Glomerular visceral epithelial cell (primary cell): ENCODE measurements around the gene IPPK.
A peak's percentile ranks its signal among the peaks of the same experiment; 100 is the strongest.

ENCODE experiments used
- DNase-seq: peaks from one replicate; pipeline ENCODE4 v3.0.0-alpha.2; 2016; ENCODE audit errors: extremely low spot score

The IPPK gene

DNA sequence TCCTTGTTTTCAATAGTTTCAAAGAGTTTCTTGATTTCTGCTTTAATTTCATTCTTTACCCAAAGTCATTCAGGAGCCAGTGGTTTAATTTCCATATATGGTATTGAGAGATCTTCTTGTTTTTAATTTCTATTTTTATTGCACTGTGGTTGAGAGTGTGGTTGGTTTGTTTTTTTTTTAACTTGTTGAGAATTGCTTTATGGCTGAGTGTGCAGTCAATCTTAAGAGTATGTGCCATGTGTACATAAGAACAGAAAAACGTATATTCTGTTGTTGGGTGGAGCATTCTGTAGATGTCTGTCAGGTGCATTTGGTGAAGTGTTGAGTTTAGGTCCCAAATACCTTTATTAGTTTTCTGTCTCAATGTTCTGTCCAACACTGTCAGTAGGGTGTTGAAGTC lies 26.7 kb upstream of the IPPK start:
- DNase-seq = no peak

DNA sequence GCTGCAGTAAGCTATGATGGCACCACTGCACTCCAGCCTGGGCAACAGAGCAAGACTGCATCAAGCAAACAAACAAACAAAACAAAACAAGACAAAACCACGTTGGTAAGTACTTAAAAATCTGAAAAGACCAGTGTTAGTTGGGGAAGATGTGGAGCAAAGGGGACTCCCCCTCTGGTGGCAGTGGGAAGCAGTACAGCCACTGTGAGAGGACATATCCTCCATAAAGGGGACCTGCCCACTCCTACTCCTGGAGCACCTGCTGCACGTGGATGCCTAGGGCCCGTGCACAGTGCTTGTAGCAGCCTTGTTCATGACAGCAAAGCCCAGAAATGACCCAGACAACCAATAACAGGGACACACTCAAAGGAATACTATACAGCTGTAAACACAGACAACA lies 17.0 kb upstream of the IPPK start:
- DNase-seq = no peak

- DNase-seq = no peak
These were observed 15.1 kb upstream of the IPPK start for GRCh38 chr9:92685022-92685421.

DNA sequence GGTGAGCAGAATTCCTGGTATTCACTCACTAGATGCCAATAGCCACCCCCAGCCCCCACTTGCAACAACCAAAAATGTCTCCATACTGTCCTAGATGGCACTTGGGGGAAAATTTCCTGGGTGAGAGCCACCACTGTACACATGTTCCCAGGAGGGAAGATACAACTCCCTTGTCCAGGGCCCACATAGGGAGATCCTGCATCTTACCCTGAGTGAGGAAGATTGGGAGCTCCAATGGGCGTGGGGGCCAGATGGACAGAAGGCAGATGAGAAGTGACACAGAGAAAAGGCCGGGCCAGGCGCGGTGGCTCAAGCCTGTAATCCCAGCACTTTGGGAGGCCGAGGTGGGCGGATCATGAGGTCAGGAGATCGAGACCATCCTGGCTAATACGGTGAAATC lies 12.3 kb upstream of the IPPK start:
- DNase-seq = no peak

DNA sequence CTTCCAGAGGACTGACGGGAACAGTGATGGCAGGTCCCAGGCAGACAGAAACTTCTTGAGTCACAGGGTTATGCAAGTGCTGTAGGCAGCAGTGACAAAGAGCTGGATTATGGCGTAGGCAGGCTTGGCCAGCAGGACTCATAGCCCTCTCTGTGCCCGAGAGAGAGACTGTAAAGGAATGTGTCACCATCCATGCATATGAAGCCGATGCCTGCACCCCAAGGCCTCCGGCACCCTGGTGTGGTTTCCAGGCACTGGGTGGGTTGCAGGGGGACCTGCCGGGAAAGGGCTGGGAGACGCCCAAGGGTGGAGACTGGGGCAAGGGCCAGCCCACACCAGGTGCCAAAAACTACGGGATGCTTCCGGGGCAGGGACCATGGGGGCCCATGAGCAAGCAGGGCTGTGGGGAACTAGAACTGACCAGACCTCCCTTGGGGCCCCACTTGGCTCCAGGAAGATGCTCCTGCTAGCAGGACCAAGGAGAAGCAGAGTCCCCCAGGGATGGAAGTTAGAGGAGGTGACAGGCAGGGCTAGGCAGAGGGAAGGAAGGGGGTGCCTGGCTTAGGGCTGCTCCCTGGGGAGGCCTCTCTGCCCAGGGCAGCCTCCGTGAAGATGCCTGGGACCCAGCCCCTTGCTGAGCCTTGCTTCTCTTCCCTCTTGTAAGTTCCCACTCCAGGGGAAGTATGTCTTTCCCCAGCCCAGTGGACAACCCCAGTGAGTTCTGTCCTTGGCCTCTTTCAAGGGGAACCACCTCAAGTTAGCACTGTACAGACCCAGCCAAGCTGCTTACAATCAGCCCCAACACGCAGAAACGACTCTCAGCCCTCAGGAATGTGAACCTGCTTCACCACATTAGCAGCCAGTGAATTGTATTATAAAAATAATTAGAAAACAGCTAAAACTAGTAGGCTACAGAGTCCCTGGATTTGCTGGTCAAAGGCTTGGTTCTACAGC lies 10.5 kb upstream of the IPPK start:
- DNase-seq = no peak

- DNase-seq = no peak
These were observed 9.7 kb upstream of the IPPK start for GRCh38 chr9:92679413-92680165.

- peak; percentile 77 for DNase-seq
These were observed 1.4 kb upstream of the IPPK start for GRCh38 chr9:92671323-92671722.

DNA sequence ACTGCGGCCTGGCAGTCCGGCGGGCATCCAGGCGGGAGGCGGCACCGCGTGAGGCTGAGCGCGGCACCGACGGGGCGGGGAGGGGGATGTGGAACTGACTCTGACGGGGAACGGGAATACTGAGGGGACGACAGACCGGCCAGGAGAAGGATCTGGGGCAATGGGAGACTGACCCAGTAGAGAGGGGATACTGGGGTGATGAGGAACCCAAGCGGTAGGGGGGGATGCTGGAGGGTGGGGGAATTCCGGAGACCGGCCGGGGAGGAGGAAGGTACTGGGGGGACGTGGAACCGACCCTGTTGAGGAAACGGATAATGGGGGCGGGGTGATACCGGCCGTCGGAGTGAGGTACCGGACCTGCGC lies 423 bp downstream of the IPPK start:
- no peak for DNase-seq

DNA sequence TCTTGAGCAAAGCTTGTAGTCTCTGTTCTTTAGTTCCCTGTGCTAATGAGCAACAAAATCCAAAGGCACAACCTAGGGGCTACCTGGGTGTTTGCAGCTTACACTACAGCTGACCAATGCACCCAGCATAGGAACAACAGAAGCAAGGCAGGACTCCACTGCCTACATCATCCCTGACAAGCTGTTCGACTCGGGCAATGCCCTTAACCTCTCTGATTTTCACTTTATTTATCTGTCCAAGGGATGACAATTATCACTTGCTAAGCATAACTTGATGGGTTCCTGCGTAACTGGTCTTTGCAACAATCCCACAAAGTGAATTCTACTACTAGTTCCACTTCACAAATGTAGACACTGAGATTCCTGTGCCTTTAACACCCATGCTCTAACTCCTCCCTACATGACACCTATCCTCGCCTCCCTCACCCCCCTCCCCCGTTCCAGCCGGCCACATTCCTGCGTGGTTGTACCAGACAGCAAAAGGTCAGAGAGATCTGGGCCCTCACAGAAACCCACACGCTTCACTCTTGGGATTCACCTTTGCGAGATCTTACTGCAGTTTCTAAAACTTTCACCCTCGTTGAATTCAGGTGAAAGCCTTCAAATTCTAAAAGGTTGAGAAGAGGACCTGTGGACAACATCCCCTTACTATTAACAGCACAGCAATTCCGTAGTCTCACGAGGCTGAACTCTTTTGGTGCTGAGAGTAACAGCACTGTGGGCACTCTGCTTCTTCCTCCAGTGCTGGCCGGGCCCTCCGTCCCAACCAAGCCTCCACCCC lies 995 bp downstream of the IPPK start:
- DNase-seq = peak; percentile 80

DNA sequence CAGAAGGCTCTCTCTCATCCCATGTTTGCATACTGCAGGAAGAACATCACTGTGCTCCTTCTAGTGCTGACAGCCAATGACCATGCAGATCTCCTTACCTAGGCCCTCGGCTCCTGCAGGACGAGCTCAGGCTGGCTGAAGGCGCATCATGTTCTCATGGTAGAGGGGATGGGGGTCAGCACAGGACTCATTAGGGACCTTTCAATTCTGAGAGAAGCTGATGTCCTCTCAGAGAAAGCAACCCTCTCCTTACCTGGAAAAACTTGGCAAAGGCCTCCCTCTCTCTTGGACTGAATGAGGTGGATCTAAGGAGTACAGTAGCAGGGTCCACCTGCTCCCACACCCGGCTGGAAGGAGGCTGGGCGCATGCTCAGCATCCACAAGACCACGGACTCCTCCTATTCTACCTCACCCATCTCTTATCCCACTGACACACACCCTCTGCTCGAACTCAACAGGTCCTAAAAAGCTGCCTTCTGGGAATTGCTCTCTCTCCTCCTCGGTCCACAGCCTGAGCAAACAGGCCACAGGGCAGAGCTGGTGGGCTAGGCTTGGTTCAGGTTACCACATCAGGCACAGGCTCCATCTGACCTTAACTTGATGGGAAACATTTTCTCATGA lies 2.9 kb downstream of the IPPK start:
- no peak for DNase-seq

DNA sequence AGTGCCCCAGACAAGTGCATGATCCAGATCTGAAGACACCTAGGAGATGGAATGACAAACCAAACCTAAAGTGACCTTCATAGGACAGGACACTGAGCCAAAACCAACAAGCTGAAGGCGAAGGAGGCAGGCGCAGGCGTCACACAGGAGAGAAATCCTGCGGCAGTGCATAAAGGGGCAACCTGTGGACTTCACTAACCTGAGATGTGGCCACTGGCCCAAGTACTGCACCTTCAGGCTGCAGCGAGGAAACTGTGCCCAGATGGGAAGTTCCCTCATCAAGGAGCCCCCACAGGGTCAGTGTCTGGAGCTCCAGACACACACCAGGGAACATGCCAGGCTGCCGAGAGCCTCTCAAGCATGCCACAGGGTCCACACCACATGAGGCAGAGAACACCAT lies 3.7 kb downstream of the IPPK start:
- no peak for DNase-seq

DNA sequence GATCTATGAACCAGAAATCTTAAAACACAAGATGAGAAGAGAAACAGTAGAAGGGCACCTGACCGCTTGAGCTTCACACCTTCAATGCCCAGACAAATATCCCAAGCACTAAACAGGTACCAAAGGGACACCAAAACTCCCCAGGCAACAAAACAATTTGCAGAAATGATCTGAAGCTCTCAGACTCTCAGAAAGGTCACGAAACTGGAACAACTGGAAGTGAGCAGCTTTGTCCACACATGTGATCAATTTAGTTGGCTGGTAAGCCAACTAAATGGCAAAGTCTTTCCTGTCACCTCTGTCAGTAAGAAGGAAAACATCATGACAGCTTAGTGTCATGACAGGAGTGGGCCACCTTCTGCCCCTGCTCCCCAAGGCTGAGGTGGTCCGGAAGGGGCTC lies 4.1 kb downstream of the IPPK start:
- no peak for DNase-seq

GRCh38 chr9:92664394-92665152 lies 5.4 kb downstream of the IPPK start:
- DNase-seq = peak; percentile 67

- peak; percentile 23 for DNase-seq
These were observed 6.0 kb downstream of the IPPK start for GRCh38 chr9:92663951-92664350.

GRCh38 chr9:92663126-92663525 lies 6.8 kb downstream of the IPPK start:
- no peak for DNase-seq

DNA sequence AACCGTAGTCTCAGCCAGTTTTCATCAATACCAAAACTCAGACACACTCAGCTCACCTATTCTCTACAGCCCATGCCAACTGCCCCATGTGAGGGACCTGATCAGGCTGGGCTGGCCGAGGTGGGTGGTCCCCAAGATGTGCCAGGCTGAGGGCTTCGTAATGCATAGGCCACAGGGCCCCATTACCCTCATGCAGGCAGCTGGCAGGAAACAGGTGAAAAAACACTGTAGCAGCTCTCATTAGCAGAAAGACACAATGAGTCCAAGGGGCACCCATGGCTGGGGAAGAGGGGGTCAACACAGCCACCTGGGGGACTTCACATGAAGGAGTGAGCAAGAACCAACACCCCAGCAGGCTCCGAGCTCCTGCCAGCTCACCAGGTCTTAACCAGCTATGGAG lies 8.2 kb downstream of the IPPK start:
- no peak for DNase-seq

DNA sequence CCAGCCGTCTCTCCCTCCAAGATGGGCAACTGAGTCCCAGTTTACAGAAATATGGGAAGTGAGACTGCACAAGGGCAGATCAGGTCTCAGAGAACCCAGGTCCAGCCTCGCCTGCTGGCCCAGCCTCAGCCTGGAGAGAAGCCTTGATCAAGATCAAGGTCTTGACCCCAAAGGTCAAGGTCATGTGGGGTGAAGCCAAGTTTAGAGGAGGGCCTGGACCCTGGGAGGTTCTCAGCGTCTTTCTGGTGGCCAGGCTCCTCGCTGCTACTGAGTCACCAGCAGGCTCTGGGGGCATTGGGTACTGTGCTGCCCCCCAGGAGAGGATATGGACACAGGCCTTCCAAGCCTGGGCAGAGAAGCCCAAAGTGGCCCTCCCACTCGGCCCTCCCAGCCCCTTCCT lies 8.8 kb downstream of the IPPK start:
- no peak for DNase-seq

GRCh38 chr9:92660266-92660665 lies 9.7 kb downstream of the IPPK start:
- no peak for DNase-seq

GRCh38 chr9:92659601-92660000 lies 10.3 kb downstream of the IPPK start:
- no peak for DNase-seq

- DNase-seq = no peak
These were observed 11.3 kb downstream of the IPPK start for GRCh38 chr9:92658611-92659010.

GRCh38 chr9:92658176-92658575 lies 11.8 kb downstream of the IPPK start:
- no peak for DNase-seq
